ENCODE measurements around the gene DPF3. TPM values are rescaled to one million over a fixed set of nuclear protein-coding genes. Genes with fewer than 3 reads are reported as not detected.
"Not testable (repeated sequence)": the region's sequence is repeated elsewhere in the genome, so short reads cannot be mapped to it uniquely, and the experiment has no call there.

The DPF3 gene
- total RNA-seq, 2 donors from 2014 or later, result 18.9 to 23.3 TPM

DNA sequence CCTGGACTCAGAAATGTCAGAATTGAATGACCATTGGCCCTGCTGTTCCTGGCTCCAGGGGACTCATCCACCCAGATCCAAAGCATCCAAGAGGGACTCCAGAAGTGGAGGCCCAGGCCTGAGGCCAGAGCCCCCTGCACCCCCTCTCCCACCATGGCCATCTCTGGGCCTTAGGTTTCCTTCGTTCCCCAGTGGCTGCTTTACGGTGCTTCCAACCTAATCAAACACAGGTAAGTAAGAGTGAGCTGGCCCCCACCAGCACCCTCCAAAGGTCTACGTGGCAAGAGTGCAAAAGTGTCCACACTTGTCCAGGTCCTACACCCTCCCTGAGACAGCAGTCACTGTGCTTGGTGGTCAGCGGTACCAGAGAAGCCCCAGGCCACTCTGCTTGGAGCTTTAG, 139.0 kb downstream of the DPF3 start:
- DNase-seq (no peak), ATAC-seq (no peak)
- intact Hi-C loops (cut with DNase I), result no loop called here

DNA sequence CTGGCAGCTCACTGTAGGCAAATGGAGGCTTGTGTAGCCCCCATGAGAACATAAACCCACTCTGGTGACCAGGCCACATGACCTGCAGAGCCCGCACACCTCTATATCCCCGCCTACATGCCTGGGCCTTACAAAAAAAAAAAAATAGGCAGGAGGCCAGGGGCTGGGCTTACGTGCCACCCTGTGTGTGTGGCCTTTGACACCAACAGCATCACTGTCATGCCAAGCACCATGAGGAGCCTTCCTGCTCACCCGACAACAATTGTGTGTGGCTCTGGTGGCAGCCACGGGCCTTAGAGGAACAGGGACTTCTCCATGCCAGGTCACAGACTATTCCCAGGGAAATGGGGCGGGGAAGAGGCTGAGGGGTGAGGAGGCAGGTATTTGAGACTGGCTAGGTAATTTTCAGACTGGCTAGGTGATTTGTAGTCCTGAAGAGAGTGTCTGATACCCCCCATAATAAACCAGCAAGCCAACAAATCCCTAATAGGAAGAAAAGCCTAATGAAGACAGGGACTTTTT, 140.0 kb downstream of the DPF3 start:
- ATAC-seq (no peak), DNase-seq (no peak)
- intact Hi-C loops (cut with DNase I), result no loop called here

DNA sequence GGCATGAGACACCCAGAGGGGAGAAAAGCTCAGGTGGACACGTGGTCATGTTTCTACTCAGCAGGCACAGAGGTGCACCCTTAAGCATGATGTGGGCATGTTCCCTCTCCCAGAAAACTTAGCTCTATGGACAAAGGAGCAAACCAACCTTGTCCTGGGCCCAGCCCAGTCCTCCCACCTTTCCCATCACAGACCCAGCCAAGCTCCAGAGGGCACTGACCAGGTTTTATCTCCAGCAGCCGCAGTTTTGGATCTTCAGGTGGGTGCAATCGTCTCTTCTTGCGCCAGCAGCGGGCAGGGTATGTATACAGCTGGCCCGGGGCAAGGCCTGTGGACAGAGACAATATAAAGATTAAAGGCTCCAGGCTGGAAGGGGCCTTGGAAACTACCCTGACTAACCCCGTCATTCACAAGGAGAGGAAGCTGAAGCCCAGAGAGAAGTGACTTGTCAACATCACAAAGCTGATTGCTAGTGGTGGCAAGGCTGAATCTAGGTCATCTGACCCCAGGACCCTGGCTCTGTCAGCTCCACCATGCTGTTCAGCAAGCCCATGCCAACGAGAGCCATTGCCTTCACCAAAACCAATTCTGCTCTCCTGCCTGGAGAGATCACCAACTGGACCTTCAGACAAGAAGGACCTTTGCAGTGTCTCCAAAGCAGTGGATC, 140.7 kb downstream of the DPF3 start:
- intact Hi-C loops (cut with DNase I), result no loop called here
- no peak for DNase-seq

DNA sequence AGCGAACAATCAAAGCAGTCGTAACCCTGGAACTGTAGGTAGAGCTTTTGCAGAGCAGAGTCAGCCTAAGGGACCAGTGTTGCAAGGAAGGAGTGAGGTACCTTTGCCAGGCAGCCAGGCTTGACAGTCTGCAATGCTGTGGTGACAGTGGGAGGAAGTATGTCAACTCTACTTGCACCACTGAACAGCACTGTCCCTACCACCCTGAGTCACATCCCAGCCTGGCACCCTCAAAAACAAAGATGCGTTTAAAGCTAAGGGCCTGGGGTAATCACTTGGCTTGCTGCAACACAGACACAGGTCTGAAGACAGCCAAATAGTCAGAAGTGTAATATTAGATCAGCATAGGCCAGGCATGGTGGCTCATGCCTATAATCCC, 141.9 kb downstream of the DPF3 start:
- ATAC-seq (no peak), DNase-seq (no peak)
- intact Hi-C loops (cut with DNase I), result no loop called here

More for the DNA sequence above, 140.7 kb downstream of the DPF3 start:
- no peak for ATAC-seq

DNA sequence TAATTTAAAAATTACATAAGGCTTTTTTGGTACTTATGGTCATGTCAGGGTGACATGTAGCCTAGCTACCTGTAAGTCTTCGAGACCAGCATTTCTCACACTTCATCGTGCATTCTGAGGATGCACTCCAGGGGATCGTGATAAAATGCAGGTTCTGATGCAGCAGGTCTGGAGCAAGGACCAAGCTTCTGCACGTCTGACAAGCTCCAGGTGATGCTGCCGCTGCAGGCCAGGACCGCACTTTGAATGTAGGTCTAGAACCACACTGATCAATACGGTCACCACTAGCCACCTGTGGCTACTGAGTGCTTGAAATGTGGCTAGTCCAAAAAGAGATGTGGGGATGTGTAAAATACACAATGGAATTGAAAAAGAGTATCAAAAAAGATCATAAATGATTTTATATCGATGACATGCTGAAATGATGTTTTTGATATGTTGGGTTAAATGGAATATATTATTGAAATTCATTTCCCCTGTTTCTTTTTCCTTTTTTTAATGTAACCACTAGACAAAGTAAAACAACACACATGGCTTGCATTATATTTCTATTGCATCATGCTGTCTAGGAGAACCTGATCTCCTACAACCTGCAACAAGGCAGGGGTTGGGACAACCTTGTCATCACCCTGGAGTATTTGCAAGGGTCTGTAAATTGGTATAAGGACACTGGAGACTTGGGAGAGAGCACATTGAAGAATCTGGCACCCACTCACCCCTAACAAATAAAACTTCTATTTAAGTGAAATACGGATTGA, 142.4 kb downstream of the DPF3 start:
- DNase-seq, result no peak
- intact Hi-C loops (cut with DNase I), result no loop called here
- ATAC-seq, result no peak

DNA sequence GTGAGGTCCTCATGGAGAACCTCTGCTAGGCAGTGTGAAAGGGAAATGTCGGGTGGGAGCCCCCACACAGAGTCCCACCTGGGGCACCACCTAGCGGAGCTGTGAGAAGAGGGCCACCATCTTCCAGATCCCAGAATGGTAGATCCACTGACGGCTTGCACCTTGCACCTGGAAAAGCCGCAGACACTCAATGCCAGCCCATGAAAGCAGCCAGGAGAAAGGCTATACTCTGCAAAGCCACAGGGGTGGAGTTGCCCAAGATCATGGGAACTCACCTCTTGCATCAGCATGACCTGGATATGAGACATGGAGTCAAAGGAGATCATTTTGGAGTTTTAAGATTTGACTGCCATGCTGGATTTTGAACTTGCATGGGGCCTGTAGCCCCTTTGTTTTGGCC, 145.0 kb downstream of the DPF3 start:
- ATAC-seq; intact Hi-C loops (cut with DNase I); DNase-seq: not testable (repeated sequence)

DNA sequence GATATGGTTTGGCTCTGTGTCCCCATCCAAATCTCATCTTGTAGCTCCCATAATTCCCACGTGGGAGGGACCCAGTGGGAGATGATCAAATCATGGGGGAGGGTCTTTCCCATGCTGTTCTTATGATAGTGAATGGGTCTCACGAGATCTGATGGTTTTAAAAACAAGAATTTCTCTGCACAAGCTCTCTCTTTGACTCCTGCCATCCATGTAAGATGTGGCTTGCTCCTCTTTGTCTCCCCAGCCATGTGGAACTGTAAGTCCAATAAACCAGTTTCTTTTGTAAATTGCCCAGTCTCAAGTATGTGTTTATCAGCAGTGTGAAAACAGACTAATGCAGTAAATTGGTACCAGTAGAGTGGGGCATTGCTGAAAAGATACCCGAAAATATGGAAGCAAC, 146.2 kb downstream of the DPF3 start:
- DNase-seq (no peak), ATAC-seq (no peak)
- intact Hi-C loops (cut with DNase I), result no loop called here

DNA sequence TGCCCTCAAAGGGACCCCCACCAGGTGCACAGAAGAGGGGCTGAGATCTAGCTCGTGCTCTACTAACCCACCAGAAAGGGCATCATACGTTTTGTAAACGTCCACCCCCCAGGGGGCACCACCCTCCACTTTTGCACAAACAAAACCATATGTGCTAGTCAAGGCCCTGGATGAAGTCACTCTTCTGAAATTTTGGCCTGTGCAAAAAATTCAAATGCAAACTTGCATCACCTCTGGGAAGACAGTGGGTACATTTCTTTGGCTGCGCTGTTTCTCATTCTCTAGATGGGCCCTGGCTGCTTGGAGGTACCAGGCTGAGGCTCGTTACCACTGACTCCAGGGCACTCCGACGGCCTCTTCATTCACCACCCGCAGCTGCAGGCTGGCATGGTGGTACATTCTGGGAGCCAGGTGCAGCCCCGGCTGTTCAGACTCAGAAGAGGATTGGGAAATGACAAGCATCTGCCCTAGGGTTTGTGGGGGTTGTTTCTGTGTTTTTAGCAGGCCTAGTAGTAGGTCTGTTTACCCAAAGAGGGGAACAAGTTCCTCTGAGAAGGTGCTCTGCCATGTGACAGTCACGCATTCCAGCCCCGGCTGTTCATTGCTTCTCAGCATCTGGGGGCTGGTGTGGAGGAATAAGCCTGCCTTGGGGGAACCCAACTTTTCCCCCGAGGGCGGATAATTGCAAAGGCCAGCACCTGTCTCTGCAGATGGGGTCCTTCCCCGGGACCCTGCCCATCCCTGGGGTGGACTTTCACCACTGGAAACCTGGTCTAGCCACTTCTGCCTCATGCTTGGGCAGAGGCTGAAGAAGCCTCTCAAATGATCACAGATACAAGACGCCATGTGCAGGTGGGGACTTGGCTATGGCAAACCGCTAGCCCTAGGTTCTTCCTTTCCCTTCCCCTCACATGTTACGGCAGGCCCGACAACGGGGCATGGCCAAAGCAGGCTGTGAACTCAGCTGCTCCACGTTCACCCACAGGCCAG, 147.6 kb downstream of the DPF3 start:
- peak in 1 of 2 donors; percentile 30 for ATAC-seq
- DNase-seq, result no peak
- intact Hi-C loops (cut with DNase I), result no loop called here

DNA sequence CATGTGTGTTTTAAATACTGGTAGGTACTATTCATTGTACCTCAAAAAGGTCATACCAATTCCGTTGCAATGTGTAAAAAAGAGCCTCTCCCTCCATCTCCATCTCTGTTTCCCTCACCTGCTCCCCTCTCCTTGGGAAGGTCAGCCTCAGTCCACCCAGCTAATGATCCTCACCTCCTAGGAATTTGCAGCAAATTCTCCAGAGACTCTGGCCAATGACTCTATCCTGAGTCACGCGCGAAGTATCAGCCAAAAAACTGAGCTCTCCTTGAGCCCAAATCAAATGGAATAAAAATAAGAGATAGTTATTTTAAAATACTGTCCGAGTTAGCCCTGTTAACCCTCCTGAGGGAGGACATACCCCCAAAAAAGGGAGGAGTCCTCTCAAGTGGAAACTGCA, 148.4 kb downstream of the DPF3 start:
- ATAC-seq, result peak in 1 of 2 donors; percentile 79
- intact Hi-C loops (cut with DNase I), result no loop called here

DNA sequence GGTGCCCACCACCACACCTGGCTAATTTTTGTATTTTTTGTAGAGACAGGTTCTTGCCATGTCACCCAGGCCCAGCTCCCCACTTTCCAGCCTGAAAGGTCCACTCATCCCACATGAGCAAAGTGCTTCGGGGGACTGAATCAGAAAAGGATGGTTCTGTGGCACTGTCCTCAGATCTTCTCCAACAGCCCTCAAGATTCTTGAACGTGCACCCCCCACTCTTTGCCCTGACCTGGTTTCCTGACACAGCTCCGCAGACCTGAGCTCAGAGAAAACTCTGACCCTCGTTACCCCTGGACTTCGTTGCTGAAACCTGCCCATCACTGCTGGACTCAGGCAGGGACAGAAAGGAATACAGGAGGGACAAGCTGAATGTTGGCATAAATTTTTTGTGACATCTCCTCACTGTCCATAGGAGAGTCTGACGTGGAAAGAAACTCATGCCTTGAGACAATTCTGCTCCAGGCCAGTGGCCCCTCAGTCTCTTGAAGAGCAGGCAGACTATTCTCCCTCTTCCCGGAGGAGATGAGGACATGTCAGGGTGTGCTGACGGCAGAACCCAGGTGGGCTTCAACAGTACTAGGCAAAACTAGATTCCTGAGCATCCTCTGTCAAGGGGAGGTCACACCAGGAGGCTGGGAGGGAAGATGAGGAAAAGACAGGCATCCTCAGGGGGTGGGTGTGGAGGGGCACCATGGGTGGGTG, 149.3 kb downstream of the DPF3 start:
- intact Hi-C loops (cut with DNase I), result no loop called here
- no peak for ATAC-seq
- DNase-seq, result no peak

More for the DNA sequence above, 148.4 kb downstream of the DPF3 start:
- no peak for DNase-seq

DNA sequence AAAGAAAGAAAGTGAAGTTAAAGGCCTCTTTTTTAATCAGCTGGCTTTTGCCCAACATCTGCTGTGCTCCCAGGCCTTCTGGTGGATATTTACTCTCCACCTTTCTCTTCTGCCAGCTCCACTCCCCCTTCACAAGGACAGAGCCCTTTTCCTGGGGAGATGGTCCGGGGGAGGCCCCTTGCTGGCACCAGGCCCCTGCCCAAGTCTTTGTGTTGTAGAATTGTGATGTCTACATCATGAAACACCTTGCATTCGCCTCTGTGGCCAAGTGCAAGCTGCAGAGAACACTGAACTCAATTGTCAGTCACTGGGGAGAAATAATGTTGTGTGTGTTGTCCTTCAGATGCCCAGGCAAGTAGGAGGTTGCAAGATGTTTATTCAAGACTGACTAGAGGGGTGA, 150.3 kb downstream of the DPF3 start:
- intact Hi-C loops (cut with DNase I), result no loop called here
- no peak for DNase-seq
- peak in 1 of 2 donors; percentile 16 for ATAC-seq

DNA sequence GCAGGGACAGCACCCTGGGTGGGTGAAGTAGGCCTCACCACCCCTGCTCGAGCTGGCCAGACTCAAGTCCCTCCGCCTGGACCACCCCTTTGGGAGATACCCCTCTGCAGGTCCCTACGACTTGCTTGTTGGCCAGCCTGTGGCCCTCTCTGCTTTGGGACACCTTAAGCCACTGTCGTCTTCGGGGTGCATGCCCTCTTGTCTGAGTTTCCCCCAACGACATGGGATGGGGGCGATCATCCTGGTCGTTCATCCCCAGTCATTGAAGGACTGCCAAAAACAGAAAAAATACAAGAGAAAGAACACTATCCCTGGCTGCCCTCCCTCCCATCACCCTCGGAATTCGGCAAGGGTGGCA, 151.1 kb downstream of the DPF3 start:
- intact Hi-C loops (cut with DNase I), result no loop called here
- DNase-seq, result no peak

DNA sequence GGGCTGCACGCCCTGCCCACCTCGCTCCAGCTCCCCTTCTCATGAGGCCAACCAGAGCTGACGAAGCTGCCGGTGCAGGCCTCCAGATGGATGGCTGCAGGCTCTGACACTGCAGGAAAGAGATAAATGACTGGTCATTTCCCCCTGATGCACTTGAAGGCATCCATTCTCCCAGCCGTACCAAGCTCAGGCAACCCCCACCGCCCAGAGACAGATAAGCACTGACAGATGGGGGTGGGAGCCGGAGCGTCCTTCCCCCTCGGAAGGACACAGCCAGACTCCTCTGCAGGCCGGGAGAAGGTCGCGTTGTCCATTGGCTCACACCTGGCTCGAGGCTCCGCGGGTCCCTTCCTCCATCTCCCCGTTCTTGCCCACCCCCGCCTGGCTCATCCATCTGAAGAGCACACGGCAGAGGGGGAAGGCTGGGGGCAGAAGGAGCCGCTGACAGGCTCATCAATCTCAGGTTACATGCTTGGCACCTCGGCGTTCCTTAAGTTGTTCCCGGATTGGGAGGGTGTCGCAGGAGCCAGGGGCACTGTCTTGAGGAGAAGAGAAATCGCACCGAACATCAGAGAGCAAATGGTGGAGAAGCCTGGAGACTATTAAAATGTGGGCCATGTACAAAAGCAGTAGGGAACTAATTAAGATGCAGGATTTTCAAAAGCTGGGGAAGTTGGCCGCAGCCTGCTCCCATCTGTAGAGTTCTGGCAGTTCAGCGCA, 151.6 kb downstream of the DPF3 start:
- DNase-seq, result no peak
- intact Hi-C loops (cut with DNase I), result no loop called here
- ATAC-seq, result peak; percentile 20 to 42

More for the DNA sequence above, 151.1 kb downstream of the DPF3 start:
- no peak for ATAC-seq

DNA sequence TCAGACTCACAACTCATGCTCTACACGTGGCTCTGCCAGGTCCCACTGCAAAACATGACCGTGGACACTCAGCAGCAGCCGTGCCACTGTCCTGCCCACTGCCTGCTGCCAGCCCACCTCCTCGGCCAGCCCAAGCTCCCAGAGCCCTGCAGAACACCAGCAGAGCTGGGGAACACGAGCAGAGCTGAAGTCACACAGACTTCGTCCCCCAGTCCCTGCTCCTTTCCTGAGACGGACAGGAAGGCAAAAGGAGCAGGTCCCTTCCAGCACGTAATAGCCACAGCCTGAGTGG, 152.1 kb downstream of the DPF3 start:
- no peak for ATAC-seq
- intact Hi-C loops (cut with DNase I), result no loop called here
- no peak for DNase-seq

DNA sequence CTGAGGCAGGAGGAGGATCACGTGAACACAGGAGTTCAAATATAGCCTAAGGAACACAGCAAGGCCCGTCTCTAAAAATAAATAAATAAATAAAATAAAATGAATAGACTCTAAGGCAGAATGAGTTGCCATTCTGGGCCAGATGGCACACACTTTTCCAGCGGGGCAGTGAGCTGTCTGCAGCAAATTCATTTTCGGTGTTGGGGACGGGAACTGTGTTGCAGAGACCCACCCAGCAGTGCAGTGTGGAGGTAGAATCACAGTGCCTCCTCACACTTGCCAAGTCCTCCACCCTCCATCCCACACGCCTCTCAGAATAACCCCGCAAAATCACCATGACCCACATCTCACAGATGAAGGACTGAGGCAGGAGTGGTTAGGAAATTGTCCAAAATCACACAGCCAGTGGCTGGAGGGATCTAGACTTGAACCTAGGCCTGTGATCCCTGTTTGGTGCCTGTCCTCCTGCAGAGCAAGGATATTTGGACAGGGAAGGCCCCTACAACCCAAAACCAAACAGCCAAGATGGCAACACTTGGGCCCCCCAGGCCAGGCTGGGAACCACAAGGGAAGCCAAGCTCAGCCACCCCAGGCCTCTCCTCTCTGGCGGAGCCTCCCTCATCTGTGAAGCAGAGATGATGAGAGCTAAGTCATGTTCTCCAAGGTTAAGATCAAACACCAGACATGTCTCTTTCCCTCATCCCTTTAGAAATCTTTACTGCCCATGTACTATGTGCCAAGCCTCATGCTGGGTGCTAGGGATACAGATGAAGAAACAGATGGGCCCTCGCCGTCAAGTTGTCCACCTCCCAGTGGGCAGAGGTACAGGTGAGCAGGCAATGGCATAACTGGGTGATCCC, 152.7 kb downstream of the DPF3 start:
- intact Hi-C loops (cut with DNase I), result no loop called here
- DNase-seq, result no peak
- no peak for ATAC-seq

DNA sequence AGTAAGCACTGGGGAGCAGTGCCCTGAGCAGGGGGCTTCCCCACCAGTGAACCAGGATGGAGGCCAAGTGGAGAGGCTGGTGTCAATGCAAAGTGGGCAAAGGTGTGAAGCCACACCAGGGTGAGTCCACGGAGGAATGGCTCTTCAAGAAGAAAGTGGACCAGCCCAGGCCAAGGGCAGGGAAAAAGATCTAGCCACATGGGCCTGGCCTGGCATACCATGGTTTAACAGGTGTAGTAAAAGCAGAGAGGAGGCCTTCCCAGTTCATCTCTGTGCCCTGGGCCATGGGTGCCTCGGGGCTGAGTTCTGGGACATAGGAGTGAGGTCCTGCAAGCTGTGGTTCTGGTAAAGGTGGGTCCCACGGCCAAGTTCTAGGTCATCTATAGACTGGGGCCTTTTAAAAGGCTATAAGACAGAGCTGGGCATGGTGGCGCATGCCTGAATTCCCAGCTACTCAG, 153.4 kb downstream of the DPF3 start:
- DNase-seq (no peak), ATAC-seq (no peak)
- intact Hi-C loops (cut with DNase I), result no loop called here

Measured in left cardiac atrium (tissue), 4 donors.